DMS53 treated with DMSO at 0.1 percent for 48 hours (cell line): Measurements from ENCODE around the gene SELP.

Experiments used
- DNase-seq: peaks from one replicate; lab custom pipeline; 2025; ENCODE audit not compliant: unreplicated experiment; lab: John Stamatoyannopoulos, UW

The SELP gene

GRCh38 chr1:169623132-169623926 is 6.6 kb downstream of the SELP start:
- no peak for DNase-seq

GRCh38 chr1:169620565-169620964 is 9.4 kb downstream of the SELP start:
- no peak for DNase-seq

GRCh38 chr1:169618367-169618766 is 11.6 kb downstream of the SELP start:
- no peak for DNase-seq

GRCh38 chr1:169615803-169616202 is 14.1 kb downstream of the SELP start:
- no peak for DNase-seq

GRCh38 chr1:169610858-169611257 is 19.1 kb downstream of the SELP start:
- no peak for DNase-seq

GRCh38 chr1:169610108-169610507 is 19.8 kb downstream of the SELP start:
- peak; percentile 79 for DNase-seq

GRCh38 chr1:169608226-169608625 is 21.7 kb downstream of the SELP start:
- no peak for DNase-seq

GRCh38 chr1:169604781-169605560 is 25.0 kb downstream of the SELP start:
- no peak for DNase-seq

- DNase-seq: peak; percentile 27
Observed at GRCh38 chr1:169601096-169601881, 28.6 kb downstream of the SELP start.

- no peak for DNase-seq
Observed at GRCh38 chr1:169595764-169596711, 33.9 kb downstream of the SELP start.

GRCh38 chr1:169594391-169594790 is 35.5 kb downstream of the SELP start:
- no peak for DNase-seq

- DNase-seq: no peak
Observed at GRCh38 chr1:169590932-169591331, 39.0 kb downstream of the SELP start.

- peak; percentile 74 for DNase-seq
Observed at GRCh38 chr1:169588785-169589485, 41.0 kb downstream of the SELP start.

- DNase-seq: no peak
Observed at GRCh38 chr1:169588112-169588511, 41.8 kb downstream of the SELP start.

GRCh38 chr1:169586395-169587255 is 43.3 kb downstream of the SELP start, which contains the start of gene F5:
TSS of gene F5 (minus strand) at chr1:169586481. CDS start at chr1:169586386, 95 bp downstream.
- peak; percentile 67 for DNase-seq

GRCh38 chr1:169586067-169586394 is 43.9 kb downstream of the SELP start:
- no peak for DNase-seq

GRCh38 chr1:169585181-169585580 is 44.7 kb downstream of the SELP start:
- DNase-seq: no peak

- DNase-seq: no peak
Observed at GRCh38 chr1:169584483-169585144, 45.3 kb downstream of the SELP start.
